ENCODE data around the gene CCM2. TPM values are rescaled to one million over a fixed set of nuclear protein-coding genes. Genes with fewer than 3 reads are reported as not detected.
A peak's percentile ranks its signal among the peaks of the same experiment; 100 is the strongest.

CCM2 gene
- total and polyA plus RNA-seq, 12 donors, result 36.1 to 84.5 (median 50.7) TPM

GRCh38 chr7:44969701-44970522, 30.1 kb upstream of the CCM2 start:
- TF ChIP-seq POLR2A (IDR thresholded peaks at IDR 0.05) (no peak), CTCF (IDR thresholded peaks at IDR 0.05) (no peak)
- WGBS, 4 donors, result 81 to 90% (median 83%) methylated on average over 13 to 21 of the region's 21 CpGs
- H3K27me3 ChIP-seq, result no peaks in the 10 kb centered on the region
- no peak overlapping the region for H3K4me3 ChIP-seq
- no peaks in the 10 kb centered on the region for H3K4me1 ChIP-seq (replicated peaks in 1 of 2)
- peak in 2 of 7 donors; percentile 14 to 15 for DNase-seq
- H3K27ac ChIP-seq, result no peak overlapping the region
- H3K9me3 ChIP-seq (replicated peaks in 1 of 3), result no peaks in the 10 kb centered on the region
- no peaks in the 10 kb centered on the region for H3K36me3 ChIP-seq (replicated peaks in 1 of 2)
- intact Hi-C loops (cut with DNase I), result no loop called here

GRCh38 chr7:44970523-44971051, 29.4 kb upstream of the CCM2 start:
- DNase-seq, result peak in 3 of 7 donors; percentile 9 to 36 (median 11)
- intact Hi-C loops (cut with DNase I), result no loop called here
- Histone ChIP-seq H3K36me3 (replicated peaks in 1 of 2) (no peaks in the 10 kb centered on the region), H3K9me3 (replicated peaks in 1 of 3) (no peaks in the 10 kb centered on the region), H3K4me3 (no peak overlapping the region), H3K27me3 (no peaks in the 10 kb centered on the region), H3K27ac (no peak overlapping the region), H3K4me1 (replicated peaks in 1 of 2) (no peaks in the 10 kb centered on the region)
- TF ChIP-seq POLR2A (IDR thresholded peaks at IDR 0.05) (no peak), CTCF (IDR thresholded peaks at IDR 0.05) (no peak)
- WGBS, 4 donors, result 83 to 92% (median 87%) methylated on average over 7 to 18 of the region's 18 CpGs

GRCh38 chr7:44971188-44971901, 28.7 kb upstream of the CCM2 start:
- Histone ChIP-seq H3K27ac (no peak overlapping the region), H3K4me1 (replicated peaks in 1 of 2) (no peaks in the 10 kb centered on the region), H3K4me3 (no peak overlapping the region), H3K36me3 (replicated peaks in 1 of 2) (no peaks in the 10 kb centered on the region), H3K9me3 (replicated peaks in 1 of 3) (no peaks in the 10 kb centered on the region), H3K27me3 (no peaks in the 10 kb centered on the region)
- no peak for TF ChIP-seq POLR2A (IDR thresholded peaks at IDR 0.05)
- no peak for TF ChIP-seq CTCF (IDR thresholded peaks at IDR 0.05)
- DNase-seq, result peak in 3 of 7 donors; percentile 7 to 43 (median 7)
- intact Hi-C loops (cut with DNase I), result no loop called here
- 73 to 89% (median 85%) methylated on average over 3 to 10 of the region's 10 CpGs for WGBS, 4 donors

GRCh38 chr7:44971902-44972441, 28.0 kb upstream of the CCM2 start:
- no peak for TF ChIP-seq POLR2A (IDR thresholded peaks at IDR 0.05)
- TF ChIP-seq CTCF (IDR thresholded peaks at IDR 0.05), result no peak

More at GRCh38 chr7:44971902-44972441, 28.0 kb upstream of the CCM2 start:
- 58 to 73% (median 67%) methylated on average over 4 to 5 of the region's 5 CpGs for WGBS, 4 donors
- intact Hi-C loops (cut with DNase I), result loop anchor here in 1 of 2 donors (2.0 kb wide), 1 partner anchor 165 kb away; no protein-coding TSS in a partner anchor
- DNase-seq, result no peak
- Histone ChIP-seq H3K4me1 (replicated peaks in 1 of 2) (no peaks in the 10 kb centered on the region), H3K4me3 (no peak overlapping the region), H3K27me3 (no peaks in the 10 kb centered on the region), H3K36me3 (replicated peaks in 1 of 2) (no peaks in the 10 kb centered on the region), H3K27ac (no peak overlapping the region), H3K9me3 (replicated peaks in 1 of 3) (no peaks in the 10 kb centered on the region)
